ENCODE measurements around the gene MATK. TPM values are rescaled to one million over a fixed set of nuclear protein-coding genes. Genes with fewer than 3 reads are reported as not detected.
A peak's percentile ranks its signal among the peaks of the same experiment; 100 is the strongest.

The MATK gene
- total RNA-seq, 2 donors from 2014 or later = 0.78 TPM; not detected in 1

DNA sequence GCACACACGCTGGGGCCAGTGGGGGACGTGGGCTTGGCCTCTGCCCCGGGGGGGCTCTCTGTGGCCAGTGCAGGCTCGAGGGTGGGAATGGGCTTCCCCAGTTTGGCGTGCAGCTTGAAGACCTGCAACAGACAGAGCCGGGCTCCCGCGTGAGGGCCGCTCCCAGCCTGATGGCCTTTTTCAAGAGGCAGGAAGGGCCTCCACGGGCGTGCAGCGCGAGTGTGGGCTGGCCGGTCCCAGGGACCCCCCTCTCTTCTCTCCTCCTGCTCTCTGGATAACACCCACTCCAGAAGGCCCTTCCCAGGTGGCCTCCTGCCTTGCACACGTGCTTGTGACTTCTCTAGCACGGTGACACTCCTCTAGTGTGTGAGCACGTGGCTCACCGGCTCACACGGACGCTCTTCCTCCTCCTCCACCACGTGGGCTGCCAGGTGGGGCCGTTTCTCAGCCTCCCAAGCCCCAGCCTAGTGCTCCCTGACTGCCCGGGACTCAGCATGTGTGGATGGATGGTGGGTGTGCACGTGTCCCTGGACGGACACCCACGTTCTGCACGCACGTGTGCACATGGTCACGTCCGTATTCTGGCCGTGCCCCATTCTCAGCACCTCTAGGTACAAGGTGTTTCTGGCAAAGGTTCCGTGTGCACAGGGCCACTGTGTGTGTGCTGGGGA is 39.2 kb upstream of the MATK start:
- no peak overlapping the region for H3K27ac ChIP-seq
- no peak for ATAC-seq

DNA sequence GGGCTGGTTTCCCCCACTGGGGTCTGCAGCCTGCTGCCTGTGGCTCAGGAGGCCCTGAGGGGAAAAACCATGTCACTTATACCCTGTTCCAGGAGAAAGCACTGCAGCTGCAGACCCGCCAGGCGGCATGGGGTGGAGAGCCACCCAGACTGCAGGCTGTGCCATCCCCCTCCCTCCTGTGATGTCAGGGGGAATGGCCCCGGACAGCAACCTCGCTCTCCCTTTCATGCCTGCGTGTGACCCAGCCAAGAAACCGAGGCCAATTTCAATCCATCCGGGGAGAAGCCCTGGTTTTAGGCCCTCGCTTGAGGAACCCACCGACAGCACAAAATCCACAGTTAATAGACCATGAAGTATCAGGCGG is 37.2 kb upstream of the MATK start:
- H3K27me3 ChIP-seq = no peaks in the 10 kb centered on the region
- no peaks in the 10 kb centered on the region for H3K4me1 ChIP-seq
- TF ChIP-seq CTCF (IDR thresholded peaks at IDR 0.05) (no peak), POLR2A (IDR thresholded peaks at IDR 0.05) (no peak)
- DNase-seq = no peak
- H3K4me3 ChIP-seq = no peak overlapping the region
- ATAC-seq = no peak
- H3K9me3 ChIP-seq = no peaks in the 10 kb centered on the region
- 60 to 73% methylated on average over 3 to 10 of the region's 10 CpGs for whole genome bisulfite sequencing, 2 donors
- intact Hi-C loops (cut with DNase I) = loop anchor here (5.0 kb wide), 1 partner anchor 156 kb away; no protein-coding TSS in a partner anchor
- H3K36me3 ChIP-seq (replicated peaks in 1 of 2; ENCODE audit: insufficient read depth in 1 of 2, low read depth in 2 of 2) = no peaks in the 10 kb centered on the region
- H3K27ac ChIP-seq = no peak overlapping the region

More for the DNA sequence above, 39.2 kb upstream of the MATK start:
- Histone ChIP-seq H3K4me1 (no peaks in the 10 kb centered on the region), H3K4me3 (no peak overlapping the region), H3K27me3 (no peaks in the 10 kb centered on the region), H3K36me3 (replicated peaks in 1 of 2; ENCODE audit: insufficient read depth in 1 of 2, low read depth in 2 of 2) (no peaks in the 10 kb centered on the region), H3K9me3 (no peaks in the 10 kb centered on the region)
- DNase-seq = no peak
- 59 to 62% methylated on average over 12 to 31 of the region's 32 CpGs for whole genome bisulfite sequencing, 2 donors
- intact Hi-C loops (cut with DNase I) = no loop called here
- TF ChIP-seq POLR2A (IDR thresholded peaks at IDR 0.05) (no peak), CTCF (IDR thresholded peaks at IDR 0.05) (no peak)

GRCh38 chr19:3822683-3823349 is 36.6 kb upstream of the MATK start:
- DNase-seq (no peak), ATAC-seq (no peak)
- no peak for TF ChIP-seq POLR2A (IDR thresholded peaks at IDR 0.05)
- H3K27ac ChIP-seq = no peak overlapping the region
- H3K9me3 ChIP-seq = no peaks in the 10 kb centered on the region
- WGBS, 2 donors = 60 to 68% methylated on average over 18 to 26 of the region's 26 CpGs
- H3K27me3 ChIP-seq = no peaks in the 10 kb centered on the region
- H3K4me1 ChIP-seq = no peaks in the 10 kb centered on the region
- H3K36me3 ChIP-seq (replicated peaks in 1 of 2; ENCODE audit: insufficient read depth in 1 of 2, low read depth in 2 of 2) = no peaks in the 10 kb centered on the region
- intact Hi-C loops (cut with DNase I) = loop anchor here (5.0 kb wide), 1 partner anchor 156 kb away; no protein-coding TSS in a partner anchor
- no peak overlapping the region for H3K4me3 ChIP-seq

GRCh38 chr19:3821857-3822364 is 35.7 kb upstream of the MATK start:
- no peaks in the 10 kb centered on the region for H3K9me3 ChIP-seq
- intact Hi-C loops (cut with DNase I) = loop anchor here (5.0 kb wide), 1 partner anchor 155 kb away; no protein-coding TSS in a partner anchor
- no peak for TF ChIP-seq POLR2A (IDR thresholded peaks at IDR 0.05)
- TF ChIP-seq CTCF (IDR thresholded peaks at IDR 0.05) = peak; percentile 86 to 98 (median 92)
- no peaks in the 10 kb centered on the region for H3K4me1 ChIP-seq
- WGBS, 2 donors = 15 to 51% methylated on average over 2 to 43 of the region's 43 CpGs
- no peaks in the 10 kb centered on the region for H3K36me3 ChIP-seq (replicated peaks in 1 of 2; ENCODE audit: insufficient read depth in 1 of 2, low read depth in 2 of 2)
- H3K27ac ChIP-seq = no peak overlapping the region
- peak; percentile 82 for ATAC-seq
- peak; percentile 51 to 71 (median 66) for DNase-seq
- H3K27me3 ChIP-seq = no peaks in the 10 kb centered on the region
- no peak overlapping the region for H3K4me3 ChIP-seq

GRCh38 chr19:3821156-3821555 is 35.0 kb upstream of the MATK start:
- no peak for ATAC-seq
- H3K4me3 ChIP-seq = no peak overlapping the region
- H3K4me1 ChIP-seq = no peaks in the 10 kb centered on the region
- peak in 1 of 4 donors; percentile 24 for DNase-seq
- no peak for TF ChIP-seq CTCF (IDR thresholded peaks at IDR 0.05)
- no peak for TF ChIP-seq POLR2A (IDR thresholded peaks at IDR 0.05)
- H3K36me3 ChIP-seq (replicated peaks in 1 of 2; ENCODE audit: insufficient read depth in 1 of 2, low read depth in 2 of 2) = no peaks in the 10 kb centered on the region
- no peak overlapping the region for H3K27ac ChIP-seq
- no peaks in the 10 kb centered on the region for H3K9me3 ChIP-seq
- no peaks in the 10 kb centered on the region for H3K27me3 ChIP-seq
- 86 to 87% methylated on average over 18 to 23 of the region's 23 CpGs for WGBS, 2 donors
- intact Hi-C loops (cut with DNase I) = loop anchor here (5.0 kb wide), 1 partner anchor 154 kb away; no protein-coding TSS in a partner anchor

Measured in body of pancreas (tissue), 4 donors.